Naive B cell (primary cell): ENCODE results near the gene PLA2G4F. TPM values are rescaled to one million over a fixed set of nuclear protein-coding genes. Genes with fewer than 3 reads are reported as not detected.

Source experiments
- ATAC-seq, 2 donors: fragments of 150-1000 bp; cut with Tn5 transposase; 2 replicates each; pipeline ENCODE4 v1.10.0; 2021; ENCODE audit warnings: low read depth in 2 of 2, mild to moderate bottlenecking in 2 of 2, moderate library complexity in 2 of 2
- DNase-seq: peaks from one replicate; pipeline ENCODE4 v3.0.0; 2022
- H3K27ac Mint-ChIP-seq, 6 donors: one replicate each; pipeline ENCODE4 v1.8.0; 2020 to 2022; ENCODE audit warnings: mild to moderate bottlenecking in 6 of 6, mixed read lengths in 6 of 6, moderate library complexity in 5 of 6, inconsistent platforms in 2 of 6
- H3K27me3 Mint-ChIP-seq, 3 donors: one replicate each; pipeline ENCODE4 v1.8.0; 2021 to 2022; ENCODE audit warnings: mixed read lengths in 3 of 3, mild to moderate bottlenecking in 1 of 3
- H3K36me3 Mint-ChIP-seq, 2 donors: one replicate each; pipeline ENCODE4 v1.8.0; 2020 to 2022; ENCODE audit warnings: mixed read lengths in 2 of 2, inconsistent platforms in 1 of 2, mild to moderate bottlenecking in 1 of 2
- H3K4me1 Mint-ChIP-seq, 3 donors: one replicate each; pipeline ENCODE4 v1.8.0; 2020 to 2022; ENCODE audit warnings: mixed read lengths in 3 of 3, inconsistent platforms in 1 of 3, mild to moderate bottlenecking in 1 of 3, moderate library complexity in 1 of 3
- H3K4me3 Mint-ChIP-seq, 8 donors: one replicate each; pipeline ENCODE4 v1.8.0; 2020 to 2022; ENCODE audit warnings: mild to moderate bottlenecking in 8 of 8, mixed read lengths in 8 of 8, moderate library complexity in 8 of 8, inconsistent platforms in 2 of 8
- H3K9me3 Mint-ChIP-seq, 7 donors: one replicate each; pipeline ENCODE4 v1.8.0; 2020 to 2022; ENCODE audit warnings: mixed read lengths in 7 of 7, mild to moderate bottlenecking in 5 of 7, inconsistent platforms in 2 of 7, moderate library complexity in 1 of 7
- polyA plus RNA-seq, 6 donors: library from polyadenylated mRNA; unstranded; fragments of 300-500 nt; fragmentation: Illumina TruSeq; gene quantifications; one replicate each; pipeline ENCODE4 v1.2.3, GENCODE V29; 2021; ENCODE audit warnings: low read depth in 6 of 6

The PLA2G4F gene
- polyA plus RNA-seq, 6 donors from 2014 or later: not detected

DNA sequence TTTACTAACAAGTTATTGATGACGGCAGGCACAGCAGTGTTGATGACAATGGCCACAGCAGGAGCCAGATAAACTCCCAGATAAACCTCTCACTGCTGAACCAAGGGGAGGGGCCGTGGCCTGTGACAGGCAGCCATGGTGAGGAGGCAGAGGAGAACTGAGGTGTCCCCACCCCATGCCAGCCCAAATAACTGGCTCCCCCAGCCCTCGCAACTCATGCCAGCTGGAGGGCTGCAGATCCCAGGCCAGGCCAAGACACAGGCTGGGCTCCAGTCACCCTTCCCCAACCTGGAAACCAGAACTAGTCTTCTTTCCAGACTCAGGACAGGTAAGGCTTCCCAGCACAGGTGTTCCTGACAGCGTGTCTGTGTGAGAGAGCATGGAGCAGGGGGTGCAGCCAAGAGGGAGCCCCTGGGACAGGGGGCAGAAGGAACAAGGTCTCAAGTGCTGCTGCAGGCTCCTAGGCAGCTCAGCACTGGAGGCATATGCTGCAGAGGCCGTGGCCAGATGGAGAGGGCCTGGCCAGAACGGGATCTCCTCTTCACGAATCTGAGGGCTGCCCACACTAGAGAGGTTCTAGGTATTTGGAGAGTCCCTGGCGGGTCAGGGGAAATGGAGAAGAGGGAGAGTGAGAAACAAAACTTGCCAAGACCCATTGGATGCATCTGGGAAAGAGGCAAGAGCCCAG, 15.9 kb downstream of the PLA2G4F start:
- Mint-ChIP-seq H3K36me3 (no peaks in the 10 kb centered on the region), H3K4me3 (no peak overlapping the region), H3K9me3 (peaks cover 0 to 3% (median 0%) of the 10 kb centered on the region in 7 donors), H3K4me1 (peaks cover 0 to 4% (median 0%) of the 10 kb centered on the region in 3 donors), H3K27me3 (peaks cover 3 to 6% (median 3%) of the 10 kb centered on the region in 3 donors), H3K27ac (no peak overlapping the region)
- ATAC-seq: no peak
- no peak for DNase-seq

DNA sequence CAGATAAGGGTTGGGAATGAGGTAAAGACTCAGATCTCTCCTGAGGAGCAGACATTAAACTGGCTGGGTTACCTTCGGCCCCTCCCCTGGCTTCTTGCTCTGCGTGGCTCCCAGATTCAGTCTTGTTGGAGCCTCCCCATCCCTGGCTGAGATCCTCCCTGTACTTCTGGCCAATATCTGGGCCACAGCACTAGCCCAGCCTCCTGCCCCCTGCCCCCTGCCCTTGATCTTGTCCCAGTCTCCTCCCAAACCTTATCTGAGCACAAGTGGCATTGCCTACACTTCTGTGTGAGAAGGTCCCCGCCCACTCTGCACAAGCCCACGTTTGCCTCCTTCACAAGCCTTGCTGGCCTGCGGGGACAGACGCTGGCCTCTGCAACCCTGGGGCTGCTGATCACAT, 16.8 kb downstream of the PLA2G4F start:
- Mint-ChIP-seq H3K4me1 (peaks cover 0 to 4% (median 0%) of the 10 kb centered on the region in 3 donors), H3K9me3 (peaks cover 0 to 3% (median 0%) of the 10 kb centered on the region in 7 donors), H3K36me3 (no peaks in the 10 kb centered on the region), H3K27me3 (peaks cover under 1 to 6% (median 5%) of the 10 kb centered on the region in 3 donors), H3K4me3 (peak overlapping the region in 1 of 8 donors; percentile 10), H3K27ac (no peak overlapping the region)
- no peak for DNase-seq
- no peak for ATAC-seq

DNA sequence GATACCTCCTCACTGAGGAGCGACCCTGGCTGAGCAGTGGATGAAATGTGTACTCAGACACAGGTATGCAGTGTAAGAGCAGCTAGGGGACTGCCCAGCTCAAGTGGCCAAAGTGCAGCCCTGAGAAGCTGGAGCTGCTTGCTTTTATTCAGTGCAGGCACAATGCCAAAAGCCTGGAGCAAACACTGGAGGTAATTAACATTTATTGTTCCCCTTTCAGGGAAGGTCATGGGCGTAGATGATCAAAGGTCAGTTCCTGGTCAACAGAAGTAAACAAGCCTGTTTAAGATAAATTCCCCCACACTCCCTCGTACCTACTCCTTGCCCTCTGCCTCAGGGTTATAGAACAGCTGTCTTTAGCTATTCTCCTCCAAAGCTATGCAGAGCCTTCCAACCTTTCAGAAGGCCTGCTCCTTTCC, 17.5 kb downstream of the PLA2G4F start:
- Mint-ChIP-seq H3K27me3 (peaks cover 0 to 10% (median 5%) of the 10 kb centered on the region in 3 donors), H3K27ac (no peak overlapping the region), H3K4me3 (no peak overlapping the region), H3K4me1 (peaks cover 0 to 4% (median 0%) of the 10 kb centered on the region in 3 donors), H3K9me3 (peaks cover 0 to 3% (median 0%) of the 10 kb centered on the region in 7 donors), H3K36me3 (no peaks in the 10 kb centered on the region)
- ATAC-seq (no peak), DNase-seq (no peak)

DNA sequence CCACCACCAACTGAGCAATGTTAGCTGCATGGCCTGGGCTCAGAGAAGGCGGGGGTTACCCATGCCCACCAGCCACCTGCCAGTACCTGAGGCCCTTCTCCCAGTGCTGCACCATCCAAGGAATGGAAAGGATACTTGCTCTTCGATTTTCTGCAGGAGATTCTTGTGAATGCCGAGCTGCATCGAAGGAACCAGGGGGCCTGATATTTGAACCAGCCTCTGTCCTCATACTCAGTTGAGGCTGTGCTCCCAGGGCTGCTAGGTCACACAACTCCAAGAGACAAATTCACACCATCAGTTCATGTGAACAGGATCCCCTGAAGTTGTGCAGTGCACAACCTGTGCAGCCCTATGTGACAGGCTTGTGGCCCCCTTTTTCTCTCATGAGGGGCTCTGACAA, 18.0 kb downstream of the PLA2G4F start:
- H3K36me3 Mint-ChIP-seq: no peaks in the 10 kb centered on the region
- peaks cover 0 to 16% (median 5%) of the 10 kb centered on the region in 3 donors for H3K27me3 Mint-ChIP-seq
- H3K4me1 Mint-ChIP-seq: peaks cover 0 to 4% (median 0%) of the 10 kb centered on the region in 3 donors
- peaks cover 0 to 3% (median 0%) of the 10 kb centered on the region in 7 donors for H3K9me3 Mint-ChIP-seq
- H3K4me3 Mint-ChIP-seq: no peak overlapping the region
- no peak for DNase-seq
- no peak for ATAC-seq
- H3K27ac Mint-ChIP-seq: peak overlapping the region in 1 of 6 donors; percentile 16

DNA sequence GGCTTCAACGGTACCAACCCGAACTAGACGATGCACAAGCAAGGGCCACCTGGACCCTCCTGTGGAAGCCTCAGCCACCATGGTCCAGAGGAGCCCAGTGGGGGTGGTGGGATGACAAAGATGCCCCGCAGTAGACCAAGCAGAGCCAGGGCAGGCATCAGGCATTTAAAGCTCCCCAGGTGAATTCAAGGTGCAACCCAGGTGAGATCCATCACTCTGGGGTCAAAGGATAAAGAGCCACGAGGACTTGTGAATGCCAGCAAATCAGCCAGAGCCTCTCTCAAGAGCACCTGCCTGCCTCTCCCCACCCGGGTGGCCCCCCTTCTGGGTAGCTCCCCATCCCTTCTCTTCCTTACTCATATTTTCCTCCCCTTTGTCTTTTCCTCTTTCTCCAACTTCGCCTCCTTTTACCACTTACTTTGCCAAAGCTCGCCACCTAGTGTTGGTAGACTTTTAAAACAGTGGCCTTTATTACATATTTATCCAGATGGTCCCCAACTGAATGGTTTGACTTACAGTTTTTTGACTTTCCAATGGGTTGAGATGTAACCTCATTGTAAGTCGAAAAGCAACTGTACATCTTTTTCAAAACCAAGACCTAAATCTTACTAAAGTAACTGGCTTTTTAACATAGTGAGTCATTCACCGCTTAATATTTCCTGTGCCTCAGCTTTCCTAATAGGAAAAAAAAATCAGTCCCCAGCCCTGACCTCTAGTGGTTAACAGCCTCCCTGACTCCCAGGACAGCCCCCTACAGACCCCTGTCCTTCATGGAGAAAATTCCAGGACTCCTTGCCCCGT, 18.8 kb downstream of the PLA2G4F start:
- Mint-ChIP-seq H3K9me3 (peaks cover 0 to 3% (median 0%) of the 10 kb centered on the region in 7 donors), H3K4me3 (no peak overlapping the region), H3K4me1 (peaks cover 0 to 4% (median 0%) of the 10 kb centered on the region in 3 donors), H3K27ac (peak overlapping the region in 1 of 6 donors; percentile 5), H3K36me3 (no peaks in the 10 kb centered on the region), H3K27me3 (peaks cover 0 to 20% (median 5%) of the 10 kb centered on the region in 3 donors)
- no peak for ATAC-seq
- DNase-seq: no peak

DNA sequence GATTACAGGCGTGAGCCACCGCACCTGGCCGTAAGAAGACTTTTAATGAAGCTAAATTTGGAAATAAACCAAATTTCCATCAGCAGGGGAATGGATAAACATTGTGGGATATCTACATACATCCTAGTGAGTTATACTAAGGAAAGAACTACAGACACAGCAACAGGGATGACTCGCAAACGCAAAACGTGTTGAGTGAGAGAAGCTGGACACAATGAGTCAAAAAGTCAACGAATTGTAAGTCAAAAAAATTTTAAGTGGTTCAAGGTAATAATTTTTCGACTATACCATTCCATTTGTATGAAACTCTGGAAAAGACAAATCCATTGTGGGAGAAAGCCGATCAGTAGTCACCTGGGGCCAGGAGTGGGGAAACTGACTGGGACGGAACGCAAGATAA, 19.9 kb downstream of the PLA2G4F start:
- no peak overlapping the region for H3K27ac Mint-ChIP-seq
- H3K36me3 Mint-ChIP-seq: no peaks in the 10 kb centered on the region
- H3K9me3 Mint-ChIP-seq: peaks cover 0 to 3% (median 0%) of the 10 kb centered on the region in 7 donors
- H3K27me3 Mint-ChIP-seq: peaks cover 0 to 20% (median 5%) of the 10 kb centered on the region in 3 donors
- DNase-seq (no peak), ATAC-seq (no peak)
- peaks cover 0 to 4% (median 0%) of the 10 kb centered on the region in 3 donors for H3K4me1 Mint-ChIP-seq
- no peak overlapping the region for H3K4me3 Mint-ChIP-seq

DNA sequence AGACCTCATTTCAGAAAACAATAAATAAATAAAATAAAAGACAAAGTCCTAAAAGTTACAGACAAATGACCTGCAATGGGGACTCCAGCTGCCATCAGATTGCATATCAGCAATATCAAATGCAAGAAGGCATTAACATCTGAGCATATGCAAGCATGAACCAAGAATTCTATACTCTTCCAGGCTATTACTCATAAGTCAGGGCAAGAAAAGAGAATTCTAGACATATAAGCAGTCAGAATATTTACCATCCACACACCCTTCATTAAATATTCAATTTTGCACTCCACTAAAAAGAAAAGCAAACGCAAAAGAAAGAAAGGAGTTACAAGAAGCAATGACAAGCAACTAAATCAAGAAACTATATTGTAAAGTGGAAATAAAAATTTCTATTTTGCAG, 21.1 kb downstream of the PLA2G4F start:
- Mint-ChIP-seq H3K36me3 (no peaks in the 10 kb centered on the region), H3K4me1 (peaks cover 0 to 4% (median 0%) of the 10 kb centered on the region in 3 donors), H3K4me3 (no peak overlapping the region), H3K27ac (no peak overlapping the region), H3K27me3 (peaks cover 0 to 28% (median 14%) of the 10 kb centered on the region in 3 donors), H3K9me3 (peaks cover 0 to 3% (median 0%) of the 10 kb centered on the region in 7 donors)
- DNase-seq: no peak
- no peak for ATAC-seq

DNA sequence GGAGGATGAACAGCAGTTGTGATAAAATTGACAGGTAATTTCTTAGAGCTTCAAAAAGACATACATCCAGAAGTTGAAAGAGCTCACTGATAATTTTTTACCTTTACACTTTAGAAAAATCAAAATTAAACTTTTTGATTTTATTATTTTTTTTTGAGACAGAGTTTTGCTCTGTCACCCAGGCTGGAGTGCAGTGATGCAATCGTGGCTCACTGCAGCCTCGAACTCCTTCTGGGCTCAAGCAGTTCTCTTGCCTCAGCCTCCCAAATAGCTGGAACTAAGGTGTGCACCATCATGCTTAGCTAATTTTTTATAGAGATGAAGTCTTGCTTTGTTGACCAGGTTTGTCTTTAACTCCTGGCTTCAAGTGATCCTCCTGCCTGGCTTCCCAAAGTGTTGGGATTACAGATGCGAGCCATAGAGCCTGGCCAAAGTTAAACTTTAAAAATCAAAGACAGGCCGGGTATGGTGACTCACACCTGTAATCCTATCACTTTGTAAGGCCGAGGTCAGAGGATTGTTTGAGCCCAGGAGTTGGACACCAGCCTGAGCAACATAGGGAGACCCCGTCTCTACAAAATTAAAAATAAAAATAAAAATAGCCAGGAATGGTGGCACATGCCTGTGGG, 21.7 kb downstream of the PLA2G4F start:
- ATAC-seq (no peak), DNase-seq (no peak)
- H3K4me1 Mint-ChIP-seq: peaks cover 0 to 4% (median 0%) of the 10 kb centered on the region in 3 donors
- no peaks in the 10 kb centered on the region for H3K36me3 Mint-ChIP-seq
- no peak overlapping the region for H3K4me3 Mint-ChIP-seq
- peaks cover 0 to 3% (median 0%) of the 10 kb centered on the region in 7 donors for H3K9me3 Mint-ChIP-seq
- H3K27me3 Mint-ChIP-seq: peaks cover 0 to 34% (median 18%) of the 10 kb centered on the region in 3 donors
- no peak overlapping the region for H3K27ac Mint-ChIP-seq

DNA sequence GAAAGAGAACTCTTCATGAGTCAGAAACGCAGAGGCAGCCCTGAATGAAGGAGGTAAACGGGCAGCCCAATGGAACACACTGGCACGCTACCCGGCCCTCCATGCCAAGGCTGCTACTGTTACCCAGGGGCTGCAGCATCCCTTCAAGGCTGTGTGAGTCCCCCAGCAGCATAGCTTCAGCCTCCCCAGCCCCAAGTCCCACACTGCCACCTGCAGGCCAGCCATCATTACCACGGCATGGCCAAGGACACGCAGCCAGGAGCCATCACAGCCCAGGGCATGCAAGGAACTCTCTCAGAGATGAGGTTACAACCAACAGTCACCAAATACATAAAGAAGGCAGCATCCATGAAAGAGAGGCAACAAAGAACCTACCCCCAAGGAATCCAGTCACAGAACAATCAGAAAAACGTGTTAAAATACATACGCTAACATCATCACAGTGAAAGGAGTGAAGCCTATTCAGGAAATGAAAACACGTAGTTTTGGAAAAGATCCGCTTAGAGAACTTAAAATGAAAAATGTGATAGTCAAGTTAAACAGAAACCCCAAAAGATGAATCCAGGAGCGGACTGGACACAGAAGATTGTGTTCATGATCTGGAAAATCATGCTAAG, 22.4 kb downstream of the PLA2G4F start:
- Mint-ChIP-seq H3K4me3 (no peak overlapping the region), H3K9me3 (no peaks in the 10 kb centered on the region), H3K4me1 (peaks cover 0 to 4% (median 0%) of the 10 kb centered on the region in 3 donors), H3K36me3 (no peaks in the 10 kb centered on the region), H3K27me3 (peaks cover 0 to 40% (median 22%) of the 10 kb centered on the region in 3 donors), H3K27ac (peak overlapping the region in 1 of 6 donors; percentile 47)
- ATAC-seq (peak; percentile 42 to 60), DNase-seq (no peak)

DNA sequence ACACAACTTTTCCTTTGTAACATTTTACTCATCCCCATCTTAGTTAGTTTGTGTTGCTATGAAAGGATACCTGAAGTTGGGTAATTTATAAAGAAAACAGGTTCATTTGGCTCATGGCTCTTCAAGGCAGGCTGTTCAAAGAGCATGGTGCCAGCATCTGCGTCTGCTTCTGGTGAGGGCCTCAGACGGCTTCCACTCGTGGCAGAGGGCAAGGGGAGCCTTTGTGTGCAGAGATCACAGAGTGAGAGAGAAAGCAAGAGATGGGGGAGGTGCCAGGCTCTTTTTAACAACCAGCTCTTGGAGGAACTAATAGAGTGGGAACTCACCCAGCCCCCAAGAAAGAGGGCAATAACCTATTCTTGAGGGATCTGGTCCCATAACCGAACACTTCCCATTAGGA, 23.1 kb downstream of the PLA2G4F start:
- Mint-ChIP-seq H3K27me3 (peaks cover under 1 to 40% (median 23%) of the 10 kb centered on the region in 3 donors), H3K9me3 (no peaks in the 10 kb centered on the region), H3K4me1 (peaks cover 0 to 4% (median 0%) of the 10 kb centered on the region in 3 donors), H3K36me3 (no peaks in the 10 kb centered on the region), H3K27ac (no peak overlapping the region), H3K4me3 (no peak overlapping the region)
- DNase-seq (no peak), ATAC-seq (no peak)

DNA sequence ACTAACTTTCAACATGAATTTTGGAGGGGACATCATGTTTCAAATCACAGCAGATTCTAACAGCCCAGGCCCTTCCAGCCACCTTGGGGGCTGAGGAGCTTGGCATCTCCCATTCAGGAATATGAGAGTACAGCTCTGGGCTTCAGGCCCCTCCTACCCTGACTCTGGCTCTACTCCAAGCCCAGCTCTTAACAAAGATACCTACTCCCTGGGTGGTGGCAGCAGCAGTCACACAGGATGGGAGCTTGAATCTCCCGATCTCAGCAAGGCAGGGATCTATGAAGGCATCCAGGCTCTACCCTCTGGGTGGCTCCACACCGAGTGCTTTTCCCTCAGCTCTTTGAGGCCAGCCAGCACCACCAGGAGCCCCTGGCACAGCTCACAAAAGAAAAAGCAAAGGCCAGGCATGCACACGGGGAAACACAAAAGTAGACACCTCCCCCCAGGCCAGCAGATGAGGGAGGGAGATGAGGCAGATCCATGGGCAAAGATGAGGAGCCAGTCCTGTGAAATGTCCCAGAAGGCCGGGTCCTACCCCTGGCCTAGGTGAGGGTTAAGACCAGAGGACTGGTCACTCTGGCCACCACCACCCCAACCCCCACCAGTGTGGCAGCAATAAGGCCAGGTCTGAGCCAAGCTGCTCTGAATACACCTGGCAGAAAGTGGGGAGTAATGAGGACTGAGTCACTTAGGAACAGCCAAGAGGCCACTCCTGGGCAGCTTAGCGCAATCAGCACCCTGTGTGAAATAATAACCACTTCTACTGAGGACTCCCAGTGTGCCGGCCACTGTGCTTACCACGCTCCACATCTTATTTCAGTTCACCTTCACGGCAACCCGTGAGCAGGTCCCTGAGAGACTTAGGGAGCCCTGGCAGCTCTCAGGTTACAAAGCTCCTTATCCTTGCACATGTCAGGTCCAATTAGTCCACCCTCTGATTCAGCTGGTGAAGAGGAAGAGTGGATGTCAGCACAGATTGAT, 24.3 kb downstream of the PLA2G4F start:
- DNase-seq (no peak), ATAC-seq (no peak)
- H3K9me3 Mint-ChIP-seq: peaks cover 0 to 4% (median 0%) of the 10 kb centered on the region in 7 donors
- H3K36me3 Mint-ChIP-seq: no peaks in the 10 kb centered on the region
- H3K4me1 Mint-ChIP-seq: no peaks in the 10 kb centered on the region
- peaks cover 7 to 49% (median 29%) of the 10 kb centered on the region in 3 donors for H3K27me3 Mint-ChIP-seq
- H3K27ac Mint-ChIP-seq: peak overlapping the region in 1 of 6 donors; percentile 58
- H3K4me3 Mint-ChIP-seq: no peak overlapping the region

DNA sequence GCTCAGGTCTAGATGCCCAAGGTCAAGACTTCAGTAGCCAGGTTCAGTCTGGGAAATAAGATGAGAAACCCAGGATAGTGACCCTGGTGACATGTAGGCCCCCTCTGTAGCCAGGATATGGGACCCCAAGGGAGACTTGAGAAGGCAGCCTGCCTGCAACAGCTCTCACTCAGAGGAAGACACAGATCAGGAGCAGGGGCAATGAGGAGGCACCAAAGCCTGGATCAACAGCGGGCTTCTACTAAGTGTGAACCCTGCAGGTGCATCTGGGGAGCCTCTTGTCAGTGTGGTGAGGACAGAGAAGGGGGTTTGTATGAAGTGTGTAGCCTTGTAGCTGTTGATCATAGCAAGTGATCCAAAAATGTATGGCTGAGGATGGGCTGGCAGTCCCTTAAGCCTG, 25.4 kb downstream of the PLA2G4F start:
- ATAC-seq (no peak), DNase-seq (no peak)
- Mint-ChIP-seq H3K4me1 (no peaks in the 10 kb centered on the region), H3K27me3 (peaks cover 7 to 43% (median 29%) of the 10 kb centered on the region in 3 donors), H3K4me3 (no peak overlapping the region), H3K9me3 (peaks cover 0 to 4% (median 0%) of the 10 kb centered on the region in 7 donors), H3K27ac (no peak overlapping the region), H3K36me3 (no peaks in the 10 kb centered on the region)
